Measurements from ENCODE around the gene RPIA.
"Not testable (repeated sequence)": the region's sequence is repeated elsewhere in the genome, so short reads cannot be mapped to it uniquely, and the experiment has no call there.

- not testable (repeated sequence) for TF ChIP-seq POLR2A (IDR thresholded peaks at IDR 0.05; ENCODE audit: low read length); GATA1 (IDR thresholded peaks at IDR 0.05; ENCODE audit: low read depth, low read length)
Measured at GRCh38 chr2:88645291-88645882, 46.1 kb upstream of the RPIA start.
